Measurements from ENCODE around the gene NTRK2.
A peak's percentile ranks its signal among the peaks of the same experiment; 100 is the strongest.

DNA sequence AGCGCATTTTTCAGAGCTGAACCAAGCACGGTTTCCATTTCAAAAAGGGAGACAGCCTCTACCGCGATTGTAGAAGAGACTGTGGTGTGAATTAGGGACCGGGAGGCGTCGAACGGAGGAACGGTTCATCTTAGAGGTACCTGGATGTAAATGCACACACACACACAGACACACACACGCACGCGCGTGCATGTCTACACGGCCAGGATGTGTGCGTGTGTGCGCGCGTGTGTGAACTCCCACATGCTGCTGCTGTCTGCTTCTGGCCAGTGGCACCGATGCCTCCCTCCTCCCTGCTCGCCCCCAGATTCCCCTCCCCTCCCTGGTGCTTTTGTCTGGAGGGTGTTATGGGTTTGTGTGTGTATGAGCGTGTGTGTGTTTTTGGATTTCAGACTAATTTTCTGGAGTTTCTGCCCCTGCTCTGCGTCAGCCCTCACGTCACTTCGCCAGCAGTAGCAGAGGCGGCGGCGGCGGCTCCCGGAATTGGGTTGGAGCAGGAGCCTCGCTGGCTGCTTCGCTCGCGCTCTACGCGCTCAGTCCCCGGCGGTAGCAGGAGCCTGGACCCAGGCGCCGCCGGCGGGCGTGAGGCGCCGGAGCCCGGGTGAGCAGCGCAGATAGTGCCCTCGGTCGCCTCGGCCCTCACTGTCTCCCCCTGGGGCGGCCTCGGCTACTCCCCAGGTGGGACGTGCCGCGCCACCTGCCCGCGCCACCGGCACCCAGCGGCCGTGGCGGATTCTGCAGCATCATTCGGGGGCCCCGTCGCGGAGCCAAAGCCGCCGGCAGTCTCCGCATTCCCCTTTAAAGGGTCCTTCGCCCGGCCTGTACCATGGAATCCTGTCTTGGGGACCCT lies at the start of gene NTRK2:
- TF ChIP-seq CTCF (IDR thresholded peaks at IDR 0.05) (peak in 2 of 6 experiments; percentile 34 to 43), POLR2AphosphoS5 (IDR thresholded peaks at IDR 0.05) (no peak), EP300 (IDR thresholded peaks at IDR 0.05) (no peak), POLR2A (IDR thresholded peaks at IDR 0.05) (no peak)

Data from upper lobe of left lung (tissue), 4 donors.